ENCODE results near the gene PDLIM5.

DNA sequence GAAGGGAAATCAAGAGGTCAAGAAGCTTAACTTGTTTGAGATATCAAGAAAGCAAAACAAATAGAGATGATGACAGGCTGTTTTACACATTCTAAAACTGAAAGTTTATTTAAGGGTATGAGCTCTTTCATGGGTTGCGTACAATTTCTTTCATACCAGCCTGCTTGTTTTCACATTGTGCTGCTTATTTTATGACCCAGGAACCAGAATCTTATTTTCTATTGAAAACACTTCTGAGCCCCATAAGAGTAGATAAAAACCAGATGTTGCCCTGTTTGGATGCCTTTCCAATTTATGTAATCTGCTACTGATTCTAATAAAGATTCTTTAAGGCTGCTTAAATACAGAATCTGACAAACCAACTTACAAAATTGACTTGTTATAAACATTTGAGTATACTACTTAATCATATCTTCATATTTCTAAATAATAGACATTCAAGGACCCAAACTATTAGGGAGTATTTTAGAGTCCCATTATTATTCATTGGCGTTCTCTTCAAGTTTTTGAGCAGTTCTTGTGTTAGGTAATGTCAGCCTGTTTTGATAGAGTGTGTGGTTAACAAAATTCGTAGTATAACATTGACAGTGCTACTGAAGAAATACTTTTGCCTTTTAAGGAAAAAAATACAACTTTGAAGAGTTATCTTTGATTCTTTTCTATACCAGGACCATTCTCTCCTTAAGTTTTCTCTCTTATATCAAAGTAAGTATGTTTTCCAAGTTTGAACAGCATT lies 74.4 kb downstream of the PDLIM5 start:
- TF ChIP-seq, protein P1, sequence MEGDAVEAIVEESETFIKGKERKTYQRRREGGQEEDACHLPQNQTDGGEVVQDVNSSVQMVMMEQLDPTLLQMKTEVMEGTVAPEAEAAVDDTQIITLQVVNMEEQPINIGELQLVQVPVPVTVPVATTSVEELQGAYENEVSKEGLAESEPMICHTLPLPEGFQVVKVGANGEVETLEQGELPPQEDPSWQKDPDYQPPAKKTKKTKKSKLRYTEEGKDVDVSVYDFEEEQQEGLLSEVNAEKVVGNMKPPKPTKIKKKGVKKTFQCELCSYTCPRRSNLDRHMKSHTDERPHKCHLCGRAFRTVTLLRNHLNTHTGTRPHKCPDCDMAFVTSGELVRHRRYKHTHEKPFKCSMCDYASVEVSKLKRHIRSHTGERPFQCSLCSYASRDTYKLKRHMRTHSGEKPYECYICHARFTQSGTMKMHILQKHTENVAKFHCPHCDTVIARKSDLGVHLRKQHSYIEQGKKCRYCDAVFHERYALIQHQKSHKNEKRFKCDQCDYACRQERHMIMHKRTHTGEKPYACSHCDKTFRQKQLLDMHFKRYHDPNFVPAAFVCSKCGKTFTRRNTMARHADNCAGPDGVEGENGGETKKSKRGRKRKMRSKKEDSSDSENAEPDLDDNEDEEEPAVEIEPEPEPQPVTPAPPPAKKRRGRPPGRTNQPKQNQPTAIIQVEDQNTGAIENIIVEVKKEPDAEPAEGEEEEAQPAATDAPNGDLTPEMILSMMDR (IDR thresholded peaks at IDR 0.05; ENCODE audit: low read depth, low read length, poor library complexity, severe bottlenecking) = no peak
- no peak for TF ChIP-seq EZH2phosphoT487 (IDR thresholded peaks at IDR 0.05; ENCODE audit: borderline replicate concordance, low read length)
